HFF-Myc (cell line): ENCODE data around the gene SRPK3.

Experiments used
- DNase-seq: peaks from one replicate; pipeline ENCODE4 v3.0.0-alpha.2; 2011; ENCODE audit warnings: low read depth; ENCODE audit errors: extremely low read depth
- H3K4me3 ChIP-seq: replicated peaks from 2 replicates; pipeline ENCODE4 v1.5.1; 2011; ENCODE audit warnings: low read depth, mild to moderate bottlenecking, control low read depth, low read length
- TF ChIP-seq, protein P1 (sequence below): IDR thresholded peaks from 2 replicates; pipeline ENCODE4 v1.5.1; 2012; ENCODE audit warnings: mild to moderate bottlenecking, low read depth, low read length, control low read depth; ENCODE audit errors: missing control alignments

SRPK3 gene

DNA sequence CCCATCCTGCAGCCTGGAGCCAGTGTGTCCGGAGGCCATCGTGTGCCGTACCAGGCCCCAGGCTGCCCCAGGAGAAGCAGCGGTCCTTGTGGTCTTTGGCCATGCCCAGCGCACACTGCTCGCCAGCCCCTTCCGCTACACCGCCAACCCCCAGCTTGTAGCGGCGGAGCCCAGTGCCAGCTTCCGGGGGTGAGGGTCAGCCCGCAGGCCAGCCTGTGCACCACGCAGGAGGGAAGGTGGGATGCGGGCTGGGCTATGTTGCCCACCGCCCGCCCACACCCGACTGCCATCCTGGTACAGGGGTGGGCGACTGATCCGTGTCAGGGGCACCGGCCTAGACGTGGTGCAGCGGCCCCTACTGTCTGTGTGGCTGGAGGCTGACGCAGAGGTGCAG, 7.6 kb upstream of the SRPK3 start:
- DNase-seq: no peak
- TF ChIP-seq, protein P1, sequence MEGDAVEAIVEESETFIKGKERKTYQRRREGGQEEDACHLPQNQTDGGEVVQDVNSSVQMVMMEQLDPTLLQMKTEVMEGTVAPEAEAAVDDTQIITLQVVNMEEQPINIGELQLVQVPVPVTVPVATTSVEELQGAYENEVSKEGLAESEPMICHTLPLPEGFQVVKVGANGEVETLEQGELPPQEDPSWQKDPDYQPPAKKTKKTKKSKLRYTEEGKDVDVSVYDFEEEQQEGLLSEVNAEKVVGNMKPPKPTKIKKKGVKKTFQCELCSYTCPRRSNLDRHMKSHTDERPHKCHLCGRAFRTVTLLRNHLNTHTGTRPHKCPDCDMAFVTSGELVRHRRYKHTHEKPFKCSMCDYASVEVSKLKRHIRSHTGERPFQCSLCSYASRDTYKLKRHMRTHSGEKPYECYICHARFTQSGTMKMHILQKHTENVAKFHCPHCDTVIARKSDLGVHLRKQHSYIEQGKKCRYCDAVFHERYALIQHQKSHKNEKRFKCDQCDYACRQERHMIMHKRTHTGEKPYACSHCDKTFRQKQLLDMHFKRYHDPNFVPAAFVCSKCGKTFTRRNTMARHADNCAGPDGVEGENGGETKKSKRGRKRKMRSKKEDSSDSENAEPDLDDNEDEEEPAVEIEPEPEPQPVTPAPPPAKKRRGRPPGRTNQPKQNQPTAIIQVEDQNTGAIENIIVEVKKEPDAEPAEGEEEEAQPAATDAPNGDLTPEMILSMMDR: no peak
- no peak overlapping the region for H3K4me3 ChIP-seq

DNA sequence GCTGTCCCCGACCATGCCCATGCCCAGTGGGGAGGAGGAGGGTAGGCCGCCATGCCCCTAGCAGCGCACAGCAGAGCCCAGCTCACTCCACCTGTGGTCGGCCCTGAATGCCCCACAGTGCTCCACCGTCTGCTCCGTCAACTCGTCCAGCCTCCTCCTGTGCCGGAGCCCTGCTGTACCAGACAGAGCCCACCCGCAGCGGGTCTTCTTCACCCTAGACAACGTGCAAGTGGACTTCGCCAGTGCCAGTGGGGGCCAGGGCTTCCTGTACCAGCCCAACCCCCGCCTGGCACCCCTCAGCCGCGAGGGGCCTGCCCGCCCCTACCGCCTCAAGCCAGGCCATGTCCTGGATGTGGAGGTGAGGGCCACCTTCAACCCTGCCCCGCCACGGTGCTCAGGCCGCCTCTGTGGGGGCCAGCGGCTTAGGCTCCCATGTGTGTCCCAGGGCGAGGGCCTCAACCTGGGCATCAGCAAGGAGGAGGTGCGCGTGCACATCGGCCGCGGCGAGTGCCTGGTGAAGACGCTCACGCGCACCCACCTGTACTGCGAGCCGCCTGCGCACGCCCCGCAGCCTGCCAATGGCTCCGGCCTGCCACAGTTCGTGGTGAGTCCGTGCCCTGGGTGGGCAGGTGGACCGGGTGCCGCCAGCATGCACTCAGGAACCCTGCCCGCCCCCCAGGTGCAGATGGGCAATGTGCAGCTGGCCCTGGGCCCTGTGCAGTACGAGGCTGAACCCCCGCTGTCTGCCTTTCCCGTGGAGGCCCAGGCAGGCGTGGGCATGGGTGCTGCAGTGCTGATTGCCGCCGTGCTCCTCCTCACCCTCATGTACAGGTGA, 6.9 kb upstream of the SRPK3 start:
- H3K4me3 ChIP-seq: no peak overlapping the region
- DNase-seq: no peak
- TF ChIP-seq, protein P1: no peak

DNA sequence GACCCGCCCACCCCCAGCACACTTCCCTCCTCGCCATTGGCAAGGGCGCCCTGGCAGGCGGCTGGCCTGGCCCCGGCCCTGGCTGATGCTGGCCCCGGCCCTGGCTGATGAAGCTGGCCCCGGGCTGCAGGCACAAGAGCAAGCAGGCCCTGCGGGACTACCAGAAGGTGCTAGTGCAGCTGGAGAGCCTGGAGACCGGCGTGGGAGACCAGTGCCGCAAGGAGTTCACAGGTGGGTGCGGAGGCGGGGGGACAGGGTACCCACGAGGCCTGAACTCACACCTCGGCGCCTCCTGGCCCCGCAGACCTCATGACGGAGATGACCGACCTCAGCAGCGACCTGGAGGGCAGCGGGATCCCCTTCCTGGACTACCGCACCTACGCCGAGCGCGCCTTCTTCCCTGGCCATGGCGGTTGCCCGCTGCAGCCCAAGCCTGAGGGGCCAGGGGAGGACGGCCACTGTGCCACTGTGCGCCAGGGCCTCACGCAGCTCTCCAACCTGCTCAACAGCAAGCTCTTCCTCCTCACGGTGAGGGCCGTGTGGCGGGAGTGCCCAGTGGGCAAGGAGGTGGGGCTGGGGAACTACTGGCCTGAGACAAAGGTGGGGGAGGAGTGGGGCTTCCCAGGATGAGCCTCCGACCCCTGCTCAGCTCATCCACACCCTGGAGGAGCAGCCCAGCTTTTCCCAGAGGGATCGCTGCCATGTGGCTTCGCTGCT, 6.1 kb upstream of the SRPK3 start:
- TF ChIP-seq, protein P1: no peak
- no peak overlapping the region for H3K4me3 ChIP-seq
- DNase-seq: no peak

DNA sequence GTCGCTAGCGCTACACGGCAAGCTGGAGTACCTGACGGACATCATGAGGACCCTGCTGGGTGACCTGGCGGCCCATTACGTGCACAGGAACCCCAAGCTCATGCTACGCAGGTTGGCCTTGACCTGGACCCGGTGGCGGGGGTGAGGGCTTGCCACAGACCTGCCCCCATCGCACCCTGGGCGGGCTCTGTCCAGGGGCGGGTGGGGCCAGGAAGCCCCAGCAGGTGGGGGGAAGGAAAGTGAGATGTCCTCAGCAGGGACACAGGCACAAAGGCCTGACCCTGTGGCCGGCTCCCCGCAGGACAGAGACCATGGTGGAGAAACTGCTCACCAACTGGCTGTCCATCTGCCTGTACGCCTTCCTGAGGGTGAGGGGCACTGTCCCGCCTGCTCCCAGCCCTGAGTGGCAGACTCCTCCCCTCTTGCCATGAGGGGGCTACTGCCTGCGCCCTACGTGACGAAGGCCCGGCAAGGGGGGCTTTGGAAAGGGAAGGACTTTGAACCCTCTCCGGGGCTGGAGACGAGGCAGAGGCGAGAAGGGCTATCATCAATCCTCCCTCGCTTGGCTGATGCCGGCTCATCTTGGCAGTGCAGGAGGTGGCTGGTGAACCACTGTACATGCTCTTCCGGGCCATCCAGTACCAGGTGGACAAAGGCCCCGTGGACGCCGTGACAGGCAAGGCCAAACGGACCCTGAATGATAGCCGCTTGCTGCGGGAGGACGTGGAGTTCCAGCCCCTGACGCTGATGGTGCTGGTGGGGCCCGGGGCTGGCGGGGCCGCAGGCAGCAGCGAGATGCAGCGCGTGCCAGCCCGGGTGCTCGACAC, 5.3 kb upstream of the SRPK3 start:
- DNase-seq: no peak
- TF ChIP-seq, protein P1: no peak
- no peak overlapping the region for H3K4me3 ChIP-seq

DNA sequence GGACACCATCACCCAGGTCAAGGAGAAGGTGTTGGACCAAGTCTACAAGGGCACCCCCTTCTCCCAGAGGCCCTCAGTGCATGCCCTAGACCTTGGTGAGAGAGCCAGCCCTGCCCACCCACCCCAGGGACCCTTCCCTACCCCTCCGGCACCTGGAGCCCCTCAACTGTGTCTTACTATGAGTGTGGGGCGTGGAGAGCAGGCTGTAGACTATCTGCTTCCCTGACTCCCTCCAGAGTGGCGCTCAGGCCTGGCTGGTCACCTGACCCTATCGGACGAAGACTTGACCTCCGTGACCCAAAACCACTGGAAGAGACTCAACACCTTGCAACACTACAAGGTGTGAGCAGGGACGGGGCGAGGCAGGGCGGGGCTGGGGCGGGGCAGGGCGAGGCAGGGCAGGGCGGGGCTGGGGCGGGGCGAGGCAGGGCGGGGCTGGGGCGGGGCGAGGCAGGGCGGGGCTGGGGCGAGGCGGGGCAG, 4.7 kb upstream of the SRPK3 start:
- no peak overlapping the region for H3K4me3 ChIP-seq
- no peak for DNase-seq
- TF ChIP-seq, protein P1: no peak

DNA sequence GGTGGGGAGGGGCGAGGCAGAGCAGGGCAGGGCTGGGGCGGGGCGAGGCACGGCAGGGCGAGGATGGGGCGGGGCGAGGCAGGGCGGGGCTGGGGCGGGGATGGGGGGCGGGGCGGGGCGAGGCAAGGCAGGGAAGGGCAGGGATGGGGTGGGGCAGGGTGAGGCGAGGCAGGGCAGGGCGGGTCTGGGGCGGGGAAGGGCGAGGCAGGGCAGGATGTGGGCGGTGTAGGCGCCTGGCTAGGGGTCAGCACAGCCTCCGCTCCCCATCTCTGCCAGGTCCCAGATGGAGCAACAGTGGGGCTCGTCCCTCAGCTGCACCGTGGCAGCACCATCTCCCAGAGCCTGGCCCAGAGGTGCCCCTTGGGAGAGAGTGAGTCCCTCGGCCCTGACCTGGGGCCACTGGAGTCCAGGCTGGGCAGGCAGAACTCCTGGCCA, 4.2 kb upstream of the SRPK3 start:
- no peak for DNase-seq
- no peak overlapping the region for H3K4me3 ChIP-seq
- TF ChIP-seq, protein P1: no peak
